Measurements from ENCODE around the gene KCND3. TPM values are rescaled to one million over a fixed set of nuclear protein-coding genes. Genes with fewer than 3 reads are reported as not detected.
A peak's percentile ranks its signal among the peaks of the same experiment; 100 is the strongest.

KCND3 gene
- total RNA-seq, 1 donor from 2014 or later, result 0.06 TPM

DNA sequence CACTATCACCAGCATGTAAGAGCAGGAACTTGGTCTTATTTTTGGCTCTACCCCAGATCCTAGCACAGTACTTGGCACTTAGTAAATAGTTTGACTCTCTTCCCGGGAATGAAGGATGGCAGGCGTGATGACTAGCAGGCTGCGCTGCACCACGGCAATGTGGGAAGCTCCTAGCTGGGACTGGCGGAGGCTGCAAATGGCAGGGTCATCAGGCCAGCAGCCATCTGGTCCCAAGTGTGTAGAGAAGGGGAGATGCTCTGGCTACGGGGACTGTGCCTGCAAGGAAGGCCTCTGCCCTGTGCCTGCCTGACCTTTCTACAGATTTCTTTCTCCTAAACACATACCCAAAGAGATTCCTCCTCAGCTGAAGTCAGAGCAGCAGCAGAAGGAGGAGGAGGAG lies 95.0 kb downstream of the KCND3 start:
- H3K27me3 Mint-ChIP-seq (ENCODE audit: insufficient read depth, low read depth), result no peaks in the 10 kb centered on the region
- H3K79me2 ChIP-seq (ENCODE audit: low read depth), result no peaks in the 10 kb centered on the region
- no peak for DNase-seq (ENCODE audit: low spot score)
- no peak overlapping the region for H3K4me3 ChIP-seq
- H3K4me1 ChIP-seq, result peaks cover 8% of the 10 kb centered on the region
- H3K36me3 ChIP-seq, result no peaks in the 10 kb centered on the region
- H3K36me3 Mint-ChIP-seq, result no peaks in the 10 kb centered on the region
- H3K4me3 Mint-ChIP-seq, result no peak overlapping the region
- H3K27ac Mint-ChIP-seq, result no peak overlapping the region
- TF ChIP-seq EZH2 (IDR thresholded peaks at IDR 0.05) (no peak), EZH2phosphoT487 (IDR thresholded peaks at IDR 0.05) (no peak)
- TF ChIP-seq, protein P1, sequence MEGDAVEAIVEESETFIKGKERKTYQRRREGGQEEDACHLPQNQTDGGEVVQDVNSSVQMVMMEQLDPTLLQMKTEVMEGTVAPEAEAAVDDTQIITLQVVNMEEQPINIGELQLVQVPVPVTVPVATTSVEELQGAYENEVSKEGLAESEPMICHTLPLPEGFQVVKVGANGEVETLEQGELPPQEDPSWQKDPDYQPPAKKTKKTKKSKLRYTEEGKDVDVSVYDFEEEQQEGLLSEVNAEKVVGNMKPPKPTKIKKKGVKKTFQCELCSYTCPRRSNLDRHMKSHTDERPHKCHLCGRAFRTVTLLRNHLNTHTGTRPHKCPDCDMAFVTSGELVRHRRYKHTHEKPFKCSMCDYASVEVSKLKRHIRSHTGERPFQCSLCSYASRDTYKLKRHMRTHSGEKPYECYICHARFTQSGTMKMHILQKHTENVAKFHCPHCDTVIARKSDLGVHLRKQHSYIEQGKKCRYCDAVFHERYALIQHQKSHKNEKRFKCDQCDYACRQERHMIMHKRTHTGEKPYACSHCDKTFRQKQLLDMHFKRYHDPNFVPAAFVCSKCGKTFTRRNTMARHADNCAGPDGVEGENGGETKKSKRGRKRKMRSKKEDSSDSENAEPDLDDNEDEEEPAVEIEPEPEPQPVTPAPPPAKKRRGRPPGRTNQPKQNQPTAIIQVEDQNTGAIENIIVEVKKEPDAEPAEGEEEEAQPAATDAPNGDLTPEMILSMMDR (IDR thresholded peaks at IDR 0.05), result no peak
- no peak overlapping the region for H3K27ac ChIP-seq
- no peak overlapping the region for H3K9ac ChIP-seq
- no peaks in the 10 kb centered on the region for H3F3A ChIP-seq (ENCODE audit: low read depth)
- no peaks in the 10 kb centered on the region for H3K9me3 ChIP-seq (ENCODE audit: low read depth)
- H2AFZ ChIP-seq (replicated peaks), result no peak overlapping the region
- H3K27me3 ChIP-seq, result no peaks in the 10 kb centered on the region
- no peaks in the 10 kb centered on the region for H3K9me3 Mint-ChIP-seq
- H4K20me1 ChIP-seq (ENCODE audit: low read depth), result no peaks in the 10 kb centered on the region
- peaks cover 4% of the 10 kb centered on the region for H3K4me1 Mint-ChIP-seq
- H3K4me2 ChIP-seq, result no peak overlapping the region

DNA sequence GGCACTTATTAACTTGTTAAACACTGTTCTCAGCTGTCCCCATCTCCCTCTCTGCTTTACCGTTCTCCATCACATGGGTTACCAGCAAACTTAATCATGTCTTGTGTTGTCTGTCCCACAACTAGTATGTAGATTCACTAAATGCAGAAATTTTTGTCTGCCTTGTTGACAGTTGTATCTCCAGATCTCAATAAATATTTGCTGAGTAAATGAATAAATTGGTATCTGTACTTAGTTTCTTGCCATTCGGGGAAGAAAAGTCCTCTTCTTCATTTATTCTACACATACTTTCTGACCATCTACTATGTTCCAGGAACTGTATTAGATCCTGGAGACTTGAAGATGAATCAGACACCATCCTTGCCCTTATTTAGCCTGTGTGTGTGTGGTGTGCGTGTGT lies 97.9 kb downstream of the KCND3 start:
- H3K36me3 ChIP-seq, result no peaks in the 10 kb centered on the region
- H3K4me3 Mint-ChIP-seq, result no peak overlapping the region
- peaks cover 34% of the 10 kb centered on the region for H3K4me1 ChIP-seq
- H3K9me3 Mint-ChIP-seq, result no peaks in the 10 kb centered on the region
- no peaks in the 10 kb centered on the region for H3K27me3 ChIP-seq
- no peak for TF ChIP-seq EZH2 (IDR thresholded peaks at IDR 0.05)
- H4K20me1 ChIP-seq (ENCODE audit: low read depth), result no peaks in the 10 kb centered on the region
- DNase-seq (ENCODE audit: low spot score), result no peak
- no peaks in the 10 kb centered on the region for H3K36me3 Mint-ChIP-seq
- no peaks in the 10 kb centered on the region for H3K9me3 ChIP-seq (ENCODE audit: low read depth)
- H3F3A ChIP-seq (ENCODE audit: low read depth), result peaks cover 15% of the 10 kb centered on the region
- H3K9ac ChIP-seq, result no peak overlapping the region
- no peaks in the 10 kb centered on the region for H3K79me2 ChIP-seq (ENCODE audit: low read depth)
- peaks cover 2% of the 10 kb centered on the region for H3K27me3 Mint-ChIP-seq (ENCODE audit: insufficient read depth, low read depth)
- no peak overlapping the region for H3K27ac Mint-ChIP-seq
- H3K4me3 ChIP-seq, result no peak overlapping the region
- H2AFZ ChIP-seq (replicated peaks), result no peak overlapping the region
- H3K27ac ChIP-seq, result no peak overlapping the region
- peaks cover 17% of the 10 kb centered on the region for H3K4me1 Mint-ChIP-seq
- H3K4me2 ChIP-seq, result no peak overlapping the region

DNA sequence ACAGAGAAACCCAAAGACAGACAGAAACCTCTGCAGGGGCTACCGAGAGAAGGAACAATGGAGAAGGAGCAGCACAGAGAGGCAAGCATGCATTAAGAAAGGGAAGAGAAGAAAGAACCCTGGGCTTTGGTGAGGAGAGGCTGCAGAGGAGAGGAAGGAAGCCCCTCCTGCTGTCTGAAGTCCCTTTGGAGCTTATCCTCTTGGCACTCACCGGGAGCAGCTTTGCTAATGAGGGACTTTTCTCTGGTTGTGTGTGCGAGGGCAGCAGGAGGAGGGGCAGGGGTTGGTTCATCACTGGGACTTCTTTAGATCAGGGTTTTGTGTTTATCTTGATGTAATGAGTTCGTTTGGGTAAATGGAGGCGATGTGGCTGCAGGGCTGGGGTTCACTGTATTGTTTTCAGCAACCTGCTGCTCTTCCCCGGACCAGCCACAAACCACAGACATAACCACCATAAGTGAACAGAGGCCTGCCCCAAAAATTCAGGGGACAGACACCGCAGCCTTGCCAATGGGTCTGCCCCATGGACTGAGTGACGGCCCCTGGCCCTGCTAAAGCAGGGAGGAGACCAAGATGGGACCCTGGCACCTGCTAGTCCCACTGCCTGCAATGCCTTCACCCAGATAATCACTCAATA lies 100.6 kb downstream of the KCND3 start:
- Mint-ChIP-seq H3K36me3 (no peaks in the 10 kb centered on the region), H3K4me3 (no peak overlapping the region), H3K27me3 (ENCODE audit: insufficient read depth, low read depth) (peaks cover 2% of the 10 kb centered on the region), H3K27ac (peak overlapping the region; percentile 19), H3K9me3 (no peaks in the 10 kb centered on the region), H3K4me1 (peaks cover 13% of the 10 kb centered on the region)
- Histone ChIP-seq H3K4me1 (peaks cover 26% of the 10 kb centered on the region), H2AFZ (replicated peaks) (no peak overlapping the region), H3K4me3 (no peak overlapping the region), H3K36me3 (no peaks in the 10 kb centered on the region), H3F3A (ENCODE audit: low read depth) (peaks cover 15% of the 10 kb centered on the region), H3K79me2 (ENCODE audit: low read depth) (no peaks in the 10 kb centered on the region), H3K27ac (peak overlapping the region; percentile 20), H3K4me2 (no peak overlapping the region), H3K9ac (no peak overlapping the region), H4K20me1 (ENCODE audit: low read depth) (no peaks in the 10 kb centered on the region), H3K27me3 (no peaks in the 10 kb centered on the region), H3K9me3 (ENCODE audit: low read depth) (no peaks in the 10 kb centered on the region)
- DNase-seq (ENCODE audit: low spot score), result peak; percentile 61
- no peak for TF ChIP-seq EZH2 (IDR thresholded peaks at IDR 0.05)
- TF ChIP-seq, protein P1 (IDR thresholded peaks at IDR 0.05), result no peak

DNA sequence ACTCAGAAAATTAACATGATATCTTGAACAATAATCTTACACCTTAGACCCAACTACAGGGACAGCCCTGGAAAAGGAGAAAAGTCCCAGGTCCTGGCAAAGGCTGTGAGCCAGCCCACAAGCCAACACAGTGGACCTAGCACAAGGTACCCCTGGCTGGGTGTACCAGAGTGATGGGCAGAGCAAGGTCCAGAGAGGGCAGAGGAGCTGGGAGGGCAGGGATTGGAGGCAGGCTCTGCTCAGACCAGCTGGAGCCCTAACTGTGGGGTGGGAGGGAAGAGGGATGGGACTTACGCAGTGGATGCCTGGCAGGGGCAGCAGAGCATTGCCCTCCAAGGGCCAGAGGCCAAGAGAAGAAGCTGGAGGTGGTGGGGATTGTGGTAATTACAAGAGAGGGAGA lies 101.6 kb downstream of the KCND3 start:
- H3K4me3 Mint-ChIP-seq, result peak overlapping the region; percentile 46
- Histone ChIP-seq H3K4me2 (no peak overlapping the region), H3K9me3 (ENCODE audit: low read depth) (no peaks in the 10 kb centered on the region), H3K9ac (no peak overlapping the region), H3K4me3 (no peak overlapping the region), H4K20me1 (ENCODE audit: low read depth) (no peaks in the 10 kb centered on the region), H3K36me3 (no peaks in the 10 kb centered on the region), H3K27me3 (no peaks in the 10 kb centered on the region), H3K27ac (no peak overlapping the region), H3K4me1 (peaks cover 26% of the 10 kb centered on the region), H2AFZ (replicated peaks) (no peak overlapping the region), H3F3A (ENCODE audit: low read depth) (peaks cover 15% of the 10 kb centered on the region), H3K79me2 (ENCODE audit: low read depth) (no peaks in the 10 kb centered on the region)
- H3K4me1 Mint-ChIP-seq, result peaks cover 13% of the 10 kb centered on the region
- TF ChIP-seq EZH2phosphoT487 (IDR thresholded peaks at IDR 0.05), result no peak
- no peak for TF ChIP-seq EZH2 (IDR thresholded peaks at IDR 0.05)
- TF ChIP-seq, protein P1 (IDR thresholded peaks at IDR 0.05), result no peak
- H3K27ac Mint-ChIP-seq, result no peak overlapping the region
- DNase-seq (ENCODE audit: low spot score), result no peak
- H3K9me3 Mint-ChIP-seq, result no peaks in the 10 kb centered on the region
- no peaks in the 10 kb centered on the region for H3K36me3 Mint-ChIP-seq
- peaks cover 2% of the 10 kb centered on the region for H3K27me3 Mint-ChIP-seq (ENCODE audit: insufficient read depth, low read depth)

Measured in neural progenitor cell (in vitro differentiated cells).